H9 (cell line): ENCODE data around the gene SCG2. TPM values are rescaled to one million over a fixed set of nuclear protein-coding genes. Genes with fewer than 3 reads are reported as not detected.

Source experiments
- DNase-seq: peaks from one replicate; pipeline ENCODE4 v3.0.0-alpha.2; 2017
- H2AFZ ChIP-seq: one replicate; pipeline ENCODE4 v1.6.1; 2013; ENCODE audit warnings: mild to moderate bottlenecking, low read length, control low read depth, moderate library complexity
- H2AK5ac ChIP-seq: 2 replicates; pipeline ENCODE4 v1.6.1; 2013; ENCODE audit warnings: low read length, control low read depth, mixed read lengths; ENCODE audit not compliant: insufficient read length
- H2BK120ac ChIP-seq: one replicate; pipeline ENCODE4 v1.6.1; 2013; ENCODE audit warnings: low read depth, mild to moderate bottlenecking, low read length, control low read depth, inconsistent platforms; ENCODE audit not compliant: poor library complexity, severe bottlenecking
- H2BK12ac ChIP-seq: 2 replicates; pipeline ENCODE4 v1.6.1; 2013; ENCODE audit warnings: low read length, control low read depth, mixed read lengths, low read depth; ENCODE audit not compliant: insufficient read length
- H2BK15ac ChIP-seq: 2 replicates; pipeline ENCODE4 v1.6.1; 2013; ENCODE audit warnings: low read depth, low read length, control low read depth
- H2BK20ac ChIP-seq: one replicate; pipeline ENCODE4 v1.6.1; 2013; ENCODE audit warnings: low read depth, mild to moderate bottlenecking, low read length, control low read depth, inconsistent platforms; ENCODE audit not compliant: poor library complexity, severe bottlenecking
- H2BK5ac ChIP-seq: 2 replicates; pipeline ENCODE4 v1.6.1; 2013; ENCODE audit warnings: low read length, control low read depth, mixed read lengths; ENCODE audit not compliant: insufficient read length
- H3K14ac ChIP-seq: 2 replicates; pipeline ENCODE4 v1.6.1; 2013; ENCODE audit warnings: low read length, control low read depth; ENCODE audit not compliant: insufficient read depth
- H3K18ac ChIP-seq: 2 replicates; pipeline ENCODE4 v1.6.1; 2013; ENCODE audit warnings: low read depth, mild to moderate bottlenecking, mixed read lengths, low read length, control low read depth; ENCODE audit not compliant: insufficient read length
- H3K23ac ChIP-seq: 2 replicates; pipeline ENCODE4 v1.6.1; 2013; ENCODE audit warnings: low read length, control low read depth, mixed read lengths, low read depth; ENCODE audit not compliant: insufficient read length
- H3K23me2 ChIP-seq: 2 replicates; pipeline ENCODE4 v1.6.1; 2013; ENCODE audit warnings: low read depth, mild to moderate bottlenecking, mixed read lengths, low read length, control low read depth; ENCODE audit not compliant: insufficient read length, poor library complexity, severe bottlenecking
- H3K27ac ChIP-seq: 2 replicates; pipeline ENCODE4 v1.5.1; 2013; ENCODE audit warnings: low read length, control low read depth, mixed read lengths, low read depth; ENCODE audit not compliant: insufficient read length
- H3K27me3 ChIP-seq: 2 replicates; pipeline ENCODE4 v1.6.1; 2013; ENCODE audit warnings: low read length, control low read depth, inconsistent platforms; ENCODE audit not compliant: insufficient read depth
- H3K4ac ChIP-seq: 2 replicates; pipeline ENCODE4 v1.6.1; 2013; ENCODE audit warnings: low read depth, mild to moderate bottlenecking, control low read depth, inconsistent platforms, low read length, moderate library complexity
- H3K4me1 ChIP-seq: 2 replicates; pipeline ENCODE4 v1.6.1; 2013; ENCODE audit warnings: low read length, control low read depth, inconsistent platforms; ENCODE audit not compliant: insufficient read depth
- H3K4me2 ChIP-seq: 2 replicates; pipeline ENCODE4 v1.6.1; 2013; ENCODE audit warnings: low read length, control low read depth, mixed read lengths; ENCODE audit not compliant: insufficient read length, insufficient read depth
- H3K56ac ChIP-seq: 2 replicates; pipeline ENCODE4 v1.6.1; 2013; ENCODE audit warnings: low read depth, mild to moderate bottlenecking, mixed read lengths, low read length, control low read depth; ENCODE audit not compliant: insufficient read length
- H3K79me1 ChIP-seq: 2 replicates; pipeline ENCODE4 v1.6.1; 2013; ENCODE audit warnings: low read depth, mild to moderate bottlenecking, moderate library complexity, low read length, control low read depth, inconsistent platforms; ENCODE audit not compliant: insufficient read depth, poor library complexity, severe bottlenecking
- H3K79me2 ChIP-seq: 2 replicates; pipeline ENCODE4 v1.6.1; 2013; ENCODE audit warnings: low read length, control low read depth, inconsistent platforms; ENCODE audit not compliant: insufficient read depth
- H3K9ac ChIP-seq: 2 replicates; pipeline ENCODE4 v1.6.1; 2013; ENCODE audit warnings: low read length, control low read depth, mixed read lengths; ENCODE audit not compliant: insufficient read length; ENCODE audit errors: extremely low read depth
- H3K9me3 ChIP-seq: one replicate; pipeline ENCODE4 v1.6.1; 2013; ENCODE audit warnings: low read depth, low read length, inconsistent platforms; ENCODE audit not compliant: control insufficient read depth
- H3T11ph ChIP-seq: one replicate; pipeline ENCODE4 v1.6.1; 2013; ENCODE audit warnings: mild to moderate bottlenecking, low read length, control low read depth, inconsistent platforms
- H4K20me1 ChIP-seq: one replicate; pipeline ENCODE4 v1.6.1; 2013; ENCODE audit not compliant: control insufficient read depth, insufficient read length, insufficient read depth
- H4K5ac ChIP-seq: 2 replicates; pipeline ENCODE4 v1.6.1; 2013; ENCODE audit warnings: low read depth, mild to moderate bottlenecking, mixed read lengths, low read length, control low read depth; ENCODE audit not compliant: insufficient read length
- H4K8ac ChIP-seq: replicated peaks from 2 replicates; pipeline ENCODE4 v1.6.1; 2013; ENCODE audit warnings: low read length, control low read depth, mixed read lengths, low read depth; ENCODE audit not compliant: insufficient read length
- H4K91ac ChIP-seq: 2 replicates; pipeline ENCODE4 v1.6.1; 2013; ENCODE audit warnings: low read depth, mild to moderate bottlenecking, moderate library complexity, mixed read lengths, low read length, control low read depth; ENCODE audit not compliant: insufficient read length
- H3K27ac Mint-ChIP-seq, 3 experiments: 2 replicates in 2 of 3; 3 replicates in 1 of 3; pipeline ENCODE4 v1.8.0; 2020 to 2021; ENCODE audit warnings: mixed read lengths in 3 of 3, mild to moderate bottlenecking in 1 of 3, moderate library complexity in 1 of 3
- H3K27me3 Mint-ChIP-seq: 2 replicates; pipeline ENCODE4 v1.8.0; 2021; ENCODE audit warnings: low read depth, mild to moderate bottlenecking, moderate library complexity, mixed read lengths
- H3K36me3 Mint-ChIP-seq, 3 experiments: 2 replicates in 2 of 3; 3 replicates in 1 of 3; pipeline ENCODE4 v1.8.0; 2020 to 2021; ENCODE audit warnings: low read depth in 3 of 3, mixed read lengths in 3 of 3; ENCODE audit not compliant: insufficient read depth in 1 of 3
- H3K4me1 Mint-ChIP-seq, 2 experiments: 2 replicates each; pipeline ENCODE4 v1.8.0; 2020; ENCODE audit warnings: mixed read lengths in 2 of 2
- H3K4me3 Mint-ChIP-seq, 2 experiments: 2 replicates in 1 of 2; 3 replicates in 1 of 2; pipeline ENCODE4 v1.8.0; 2020 to 2021; ENCODE audit warnings: mild to moderate bottlenecking in 2 of 2, mixed read lengths in 2 of 2, moderate library complexity in 1 of 2
- H3K9me3 Mint-ChIP-seq, 2 experiments: 2 replicates in 1 of 2; 3 replicates in 1 of 2; pipeline ENCODE4 v1.8.0; 2020; ENCODE audit warnings: mild to moderate bottlenecking in 2 of 2, mixed read lengths in 2 of 2, moderate library complexity in 1 of 2
- CTCF ChIP-seq: fragments of 200-600 bp; sonication (generic); conservative IDR thresholded peaks from 3 replicates; pipeline ENCODE4 v1.8.0; 2021; ENCODE audit warnings: antibody characterized with exemption, mild to moderate bottlenecking
- WGBS: extraction: QIAGEN DNeasy Blood & Tissue Kit; methylation state at CpG from one replicate; pipeline ENCODE4 v1.1.7; 2013; ENCODE audit warnings: missing lambda C conversion rate, low lambda C conversion rate, mixed read lengths; ENCODE audit not compliant: insufficient read length; ENCODE audit errors: extremely low coverage; 5-methylcytosine and 5-hydroxymethylcytosine counted together
- total RNA-seq: library from RNA; stranded (reverse); gene quantifications from 2 replicates; pipeline ENCODE4 v1.2.1, GENCODE V29; 2021

The SCG2 gene
- total RNA-seq, 1 experiment from 2014 or later, result 4.4 TPM

DNA sequence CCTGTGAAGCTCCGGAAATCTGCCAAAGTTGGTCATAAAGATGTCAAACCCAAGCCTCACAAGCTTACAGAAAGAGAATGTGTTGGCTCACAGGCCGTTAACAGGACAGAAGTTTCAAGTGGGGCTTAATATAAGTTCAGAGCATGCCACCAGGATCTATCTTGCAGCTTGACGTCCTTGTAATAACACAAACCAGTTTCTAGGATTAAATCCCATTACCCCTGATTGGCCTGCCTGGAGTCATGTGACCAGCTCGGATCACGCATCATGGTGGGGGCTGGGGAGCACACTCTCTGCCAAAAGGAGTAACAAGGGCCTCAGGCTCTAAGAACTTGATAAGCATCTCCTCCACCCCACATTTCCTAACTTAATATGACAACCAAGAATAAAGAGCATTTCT is 38.9 kb upstream of the SCG2 start:
- peaks cover 26 to 27% of the 10 kb centered on the region in 2 experiments for H3K4me1 Mint-ChIP-seq
- Histone ChIP-seq H3K9ac (no peak overlapping the region), H2BK5ac (no peak overlapping the region), H3K18ac (no peak overlapping the region), H3K14ac (no peak overlapping the region), H2AK5ac (no peak overlapping the region), H3K79me2 (no peaks in the 10 kb centered on the region), H3K4me2 (no peak overlapping the region), H3K23me2 (no peaks in the 10 kb centered on the region), H3K56ac (no peak overlapping the region), H4K91ac (no peak overlapping the region), H4K5ac (no peak overlapping the region), H2BK20ac (no peak overlapping the region), H2BK15ac (no peak overlapping the region), H2BK120ac (no peak overlapping the region), H3K9me3 (no peaks in the 10 kb centered on the region), H3K27ac (no peak overlapping the region), H3K23ac (no peak overlapping the region), H4K8ac (no peak overlapping the region), H3K79me1 (no peaks in the 10 kb centered on the region), H2AFZ (no peak overlapping the region), H2BK12ac (no peak overlapping the region), H3K4ac (no peak overlapping the region), H4K20me1 (no peaks in the 10 kb centered on the region), H3K4me1 (peaks cover 9% of the 10 kb centered on the region), H3T11ph (no peak overlapping the region), H3K27me3 (no peaks in the 10 kb centered on the region)
- no peak overlapping the region for H3K4me3 Mint-ChIP-seq
- H3K36me3 Mint-ChIP-seq, result peaks cover 11 to 40% (median 27%) of the 10 kb centered on the region in 3 experiments
- DNase-seq, result no peak
- peaks cover 6 to 21% of the 10 kb centered on the region in 2 experiments; a peak in 4 of 5 replicates for H3K9me3 Mint-ChIP-seq
- no CpG with 5 or more reads among the region's 5 CpGs for WGBS
- H3K27ac Mint-ChIP-seq, result no peak overlapping the region; a peak in 1 of 7 replicates
- TF ChIP-seq CTCF, result no peak
- H3K27me3 Mint-ChIP-seq, result no peaks in the 10 kb centered on the region; the same call in 1 of the 2 replicates
